Esophagus muscularis mucosa (tissue), 4 donors: ENCODE data around the gene PTPRN2. TPM values are rescaled to one million over a fixed set of nuclear protein-coding genes. Genes with fewer than 3 reads are reported as not detected.

Source experiments
- DNase-seq: peaks from one replicate; pipeline ENCODE4 v3.0.0-alpha.2; 2017; ENCODE audit errors: extremely low spot score
- H3K27ac ChIP-seq, 4 donors: fragments of 200-600 bp; sonication (generic); replicated peaks in 1 of 4; 1 replicate in 3 of 4; 2 replicates in 1 of 4; pipeline ENCODE4 v1.5.1; 2016 to 2019; ENCODE audit warnings: mild to moderate bottlenecking in 1 of 4
- H3K27me3 ChIP-seq, 4 donors: fragments of 200-600 bp; sonication (generic); one replicate each; pipeline versions ENCODE4 v1.5.1 to v1.6.0; 2016 to 2019
- H3K36me3 ChIP-seq, 4 donors: fragments of 200-600 bp; sonication (generic); one replicate each; pipeline ENCODE4 v1.5.1; 2016 to 2019
- H3K4me1 ChIP-seq, 4 donors: fragments of 200-600 bp; sonication (generic); one replicate each; pipeline ENCODE4 v1.5.1; 2016 to 2019
- H3K4me3 ChIP-seq, 4 donors: fragments of 200-600 bp; sonication (generic); 1 replicate in 2 of 4; 2 replicates in 2 of 4; pipeline ENCODE4 v1.5.1; 2016 to 2019; ENCODE audit warnings: mild to moderate bottlenecking in 4 of 4, moderate library complexity in 1 of 4
- H3K9me3 ChIP-seq, 4 donors: fragments of 200-600 bp; sonication (generic); 1 replicate in 3 of 4; 2 replicates in 1 of 4; pipeline ENCODE4 v1.5.1; 2016 to 2019
- CTCF ChIP-seq, 3 experiments: fragments of 200-600 bp in 2 of 3; fragments of 450-650 bp in 1 of 3; sonication (generic) in 2 of 3; IDR thresholded peaks; one replicate each; pipeline ENCODE4 v1.5.1; 2017 to 2019; ENCODE audit warnings: antibody characterized with exemption in 3 of 3, mild to moderate bottlenecking in 2 of 3, moderate library complexity in 1 of 3
- EP300 ChIP-seq: sonication (generic); formaldehyde crosslinking; IDR thresholded peaks from one replicate; pipeline ENCODE4 v1.6.1; 2017; ENCODE audit warnings: antibody characterized with exemption
- POLR2A ChIP-seq: fragments of 450-650 bp; IDR thresholded peaks from one replicate; pipeline ENCODE4 v1.6.1; 2017; ENCODE audit warnings: antibody characterized with exemption, moderate library complexity, mild to moderate bottlenecking, low read depth
- POLR2AphosphoS5 ChIP-seq, 2 donors: sonication (generic); formaldehyde crosslinking; IDR thresholded peaks; one replicate each; pipeline ENCODE4 v1.6.1; 2017; ENCODE audit warnings: antibody characterized with exemption in 2 of 2
- WGBS: methylation state at CpG from one replicate; pipeline ENCODE4 v1.1.5; 2018; 5-methylcytosine and 5-hydroxymethylcytosine counted together
- intact Hi-C: fragments of 100-400 bp; cut with DNase I; formaldehyde crosslinking; loops from one replicate; pipeline ENCODE4 v1.15.1; 2023
- total RNA-seq, 4 donors: library from RNA; depleted of rRNA; stranded (reverse); fragments of >200 nt; gene quantifications; one replicate each; pipeline versions ENCODE4 v1.1.0 to v1.2.1, GENCODE V29; 2016

The PTPRN2 gene
- total RNA-seq, 4 donors from 2014 or later = 2.1 to 3.1 (median 3.1) TPM

GRCh38 chr7:157555944-157556641 lies 1031.5 kb downstream of the PTPRN2 start:
- intact Hi-C loops = no loop called here
- peaks cover 0 to 9% (median 0%) of the 10 kb centered on the region in 4 donors for H3K36me3 ChIP-seq
- WGBS = 92% methylated on average over 8 of the region's 10 CpGs
- H3K27me3 ChIP-seq = no peaks in the 10 kb centered on the region
- no peak overlapping the region for H3K4me3 ChIP-seq
- H3K27ac ChIP-seq = no peak overlapping the region
- DNase-seq = no peak
- no peaks in the 10 kb centered on the region for H3K9me3 ChIP-seq
- TF ChIP-seq POLR2AphosphoS5 (IDR thresholded peaks at IDR 0.05) (no peak), CTCF (IDR thresholded peaks at IDR 0.05) (no peak), POLR2A (no peak), EP300 (no peak)
- H3K4me1 ChIP-seq = no peaks in the 10 kb centered on the region

- WGBS = 53% methylated on average over 12 of the region's 12 CpGs
- no peaks in the 10 kb centered on the region for H3K4me1 ChIP-seq
- no peak overlapping the region for H3K27ac ChIP-seq
- no peaks in the 10 kb centered on the region for H3K27me3 ChIP-seq
- intact Hi-C loops = no loop called here
- no peak for DNase-seq
- H3K36me3 ChIP-seq = peaks cover 0 to 9% (median 0%) of the 10 kb centered on the region in 4 donors
- no peak for TF ChIP-seq EP300
- no peak for TF ChIP-seq POLR2AphosphoS5 (IDR thresholded peaks at IDR 0.05)
- no peak for TF ChIP-seq POLR2A
- no peak overlapping the region for H3K4me3 ChIP-seq
- H3K9me3 ChIP-seq = no peaks in the 10 kb centered on the region
Measured at GRCh38 chr7:157555313-157555712, 1032.3 kb downstream of the PTPRN2 start.

GRCh38 chr7:157554393-157555238 lies 1033.0 kb downstream of the PTPRN2 start:
- no peaks in the 10 kb centered on the region for H3K27me3 ChIP-seq
- H3K9me3 ChIP-seq = no peaks in the 10 kb centered on the region
- intact Hi-C loops = no loop called here
- TF ChIP-seq CTCF (IDR thresholded peaks at IDR 0.05) (no peak), POLR2A (no peak), EP300 (no peak), POLR2AphosphoS5 (IDR thresholded peaks at IDR 0.05) (no peak)
- no peak overlapping the region for H3K27ac ChIP-seq
- WGBS = 88% methylated on average over 26 of the region's 28 CpGs
- H3K36me3 ChIP-seq = peaks cover 0 to 9% (median 0%) of the 10 kb centered on the region in 4 donors
- no peak overlapping the region for H3K4me3 ChIP-seq
- H3K4me1 ChIP-seq = no peaks in the 10 kb centered on the region
- DNase-seq = no peak

- H3K4me3 ChIP-seq = no peak overlapping the region
- H3K9me3 ChIP-seq = no peaks in the 10 kb centered on the region
- no peaks in the 10 kb centered on the region for H3K27me3 ChIP-seq
- intact Hi-C loops = no loop called here
- H3K27ac ChIP-seq = no peak overlapping the region
- TF ChIP-seq CTCF (IDR thresholded peaks at IDR 0.05) (no peak), POLR2A (no peak), EP300 (no peak), POLR2AphosphoS5 (IDR thresholded peaks at IDR 0.05) (no peak)
- H3K36me3 ChIP-seq = peaks cover 0 to 15% (median 2%) of the 10 kb centered on the region in 4 donors
- 85% methylated on average over 18 of the region's 18 CpGs for WGBS
- no peak for DNase-seq
- H3K4me1 ChIP-seq = no peaks in the 10 kb centered on the region
Measured at GRCh38 chr7:157553256-157553655, 1034.4 kb downstream of the PTPRN2 start.
